Measurements from ENCODE around the gene STX11.
A peak's percentile ranks its signal among the peaks of the same experiment; 100 is the strongest.

Gene STX11

GRCh38 chr6:144158133-144158532 is 7.8 kb downstream of the STX11 start:
- no peaks in the 10 kb centered on the region for H3K36me3 ChIP-seq (ENCODE audit: control insufficient read depth in 1 of 2, insufficient read depth in 2 of 2, low read depth in 1 of 2, low read length in 2 of 2)
- no peak overlapping the region for H3K4me3 ChIP-seq (ENCODE audit: insufficient read depth in 1 of 2, low read depth in 1 of 2, low read length in 2 of 2)
- no peak overlapping the region for H3K14ac ChIP-seq (ENCODE audit: low read length in 2 of 2)
- peak overlapping the region; percentile 82 for H3K27ac ChIP-seq (ENCODE audit: low read length, poor library complexity, severe bottlenecking)
- H2AFZ ChIP-seq (ENCODE audit: low read depth, low read length) = no peak overlapping the region
- H2BK12ac ChIP-seq (ENCODE audit: low read length in 2 of 2) = no peak overlapping the region
- H2AK5ac ChIP-seq (ENCODE audit: low read length, severe bottlenecking) = no peak overlapping the region
- no peak overlapping the region for H2BK15ac ChIP-seq (ENCODE audit: low read depth, poor library complexity, severe bottlenecking)
- H3K9me3 ChIP-seq (ENCODE audit: control insufficient read depth, low read length) = no peaks in the 10 kb centered on the region
- no peak overlapping the region for H3K23ac ChIP-seq (ENCODE audit: low read length in 2 of 2)
- no peak overlapping the region for H3K18ac ChIP-seq (ENCODE audit: low read depth in 1 of 2, low read length in 2 of 2)
- H3K4me1 ChIP-seq (ENCODE audit: control insufficient read depth, insufficient read depth, low read depth, low read length) = peaks cover 6% of the 10 kb centered on the region
- H2BK120ac ChIP-seq (ENCODE audit: low read depth, low read length) = no peak overlapping the region
- H3K9ac ChIP-seq (ENCODE audit: low read length) = no peak overlapping the region
- 49% methylated on average over 3 of the region's 3 CpGs for WGBS
- no peak overlapping the region for H4K91ac ChIP-seq (ENCODE audit: low read length)
- H2BK5ac ChIP-seq (ENCODE audit: low read depth, low read length, poor library complexity, severe bottlenecking) = no peak overlapping the region
- no peak overlapping the region for H3K4me2 ChIP-seq (ENCODE audit: low read length, poor library complexity, severe bottlenecking)
- H3K4ac ChIP-seq (ENCODE audit: low read depth in 1 of 2, low read length in 2 of 2) = no peak overlapping the region
- peaks cover 7% of the 10 kb centered on the region for H3K79me1 ChIP-seq (replicated peaks; ENCODE audit: low read length, poor library complexity, severe bottlenecking)
- DNase-seq = peak; percentile 42
- no peak overlapping the region for H4K8ac ChIP-seq (ENCODE audit: low read length)
- H3K27me3 ChIP-seq (ENCODE audit: control insufficient read depth in 1 of 2, insufficient read depth in 1 of 2, low read length in 2 of 2) = no peaks in the 10 kb centered on the region

DNA sequence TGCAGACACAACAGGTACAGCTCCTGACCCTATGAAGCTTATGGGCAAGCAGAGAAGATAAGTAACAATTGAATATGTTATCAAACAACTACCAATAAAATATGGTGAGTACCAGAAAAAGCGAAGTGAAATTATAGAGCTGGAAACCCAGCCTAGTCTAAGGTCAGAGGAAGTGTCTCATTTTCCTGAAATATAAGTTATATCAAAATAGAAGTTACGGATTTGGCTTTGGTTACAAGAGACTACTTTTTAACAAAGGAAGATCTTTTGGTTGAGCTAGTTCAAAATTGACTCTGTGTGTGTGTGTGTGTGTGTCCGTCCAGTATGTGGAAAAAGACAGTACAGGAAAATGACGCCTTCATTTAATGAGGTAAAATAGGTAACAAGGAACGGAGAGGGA is 8.9 kb downstream of the STX11 start:
- DNase-seq = no peak
- Histone ChIP-seq H3K4me2 (ENCODE audit: low read length, poor library complexity, severe bottlenecking) (no peak overlapping the region), H3K4me1 (ENCODE audit: control insufficient read depth, insufficient read depth, low read depth, low read length) (peaks cover 6% of the 10 kb centered on the region), H3K27ac (ENCODE audit: low read length, poor library complexity, severe bottlenecking) (no peak overlapping the region), H3K4ac (ENCODE audit: low read depth in 1 of 2, low read length in 2 of 2) (no peak overlapping the region), H2BK120ac (ENCODE audit: low read depth, low read length) (no peak overlapping the region), H2BK5ac (ENCODE audit: low read depth, low read length, poor library complexity, severe bottlenecking) (no peak overlapping the region), H4K8ac (ENCODE audit: low read length) (no peak overlapping the region), H2BK12ac (ENCODE audit: low read length in 2 of 2) (no peak overlapping the region), H2BK15ac (ENCODE audit: low read depth, poor library complexity, severe bottlenecking) (no peak overlapping the region), H3K18ac (ENCODE audit: low read depth in 1 of 2, low read length in 2 of 2) (no peak overlapping the region), H3K23ac (ENCODE audit: low read length in 2 of 2) (no peak overlapping the region), H3K79me1 (replicated peaks; ENCODE audit: low read length, poor library complexity, severe bottlenecking) (peaks cover 4% of the 10 kb centered on the region), H3K9ac (ENCODE audit: low read length) (no peak overlapping the region), H3K36me3 (ENCODE audit: control insufficient read depth in 1 of 2, insufficient read depth in 2 of 2, low read depth in 1 of 2, low read length in 2 of 2) (no peaks in the 10 kb centered on the region), H2AK5ac (ENCODE audit: low read length, severe bottlenecking) (no peak overlapping the region), H2AFZ (ENCODE audit: low read depth, low read length) (no peak overlapping the region), H3K9me3 (ENCODE audit: control insufficient read depth, low read length) (no peaks in the 10 kb centered on the region), H3K4me3 (ENCODE audit: insufficient read depth in 1 of 2, low read depth in 1 of 2, low read length in 2 of 2) (no peak overlapping the region), H3K27me3 (ENCODE audit: control insufficient read depth in 1 of 2, insufficient read depth in 1 of 2, low read length in 2 of 2) (no peaks in the 10 kb centered on the region), H4K91ac (ENCODE audit: low read length) (no peak overlapping the region), H3K14ac (ENCODE audit: low read length in 2 of 2) (no peak overlapping the region)
- 97% methylated on average over 3 of the region's 5 CpGs for WGBS

GRCh38 chr6:144159742-144160141 is 9.4 kb downstream of the STX11 start:
- 96% methylated on average over 4 of the region's 4 CpGs for WGBS

GRCh38 chr6:144160431-144161005 is 10.2 kb downstream of the STX11 start:
- Histone ChIP-seq H3K14ac (ENCODE audit: low read length in 2 of 2) (no peak overlapping the region), H3K9ac (ENCODE audit: low read length) (no peak overlapping the region), H2BK12ac (ENCODE audit: low read length in 2 of 2) (no peak overlapping the region), H3K9me3 (ENCODE audit: control insufficient read depth, low read length) (no peaks in the 10 kb centered on the region), H2AK5ac (ENCODE audit: low read length, severe bottlenecking) (no peak overlapping the region), H3K4me1 (ENCODE audit: control insufficient read depth, insufficient read depth, low read depth, low read length) (peaks cover 6% of the 10 kb centered on the region), H3K27ac (ENCODE audit: low read length, poor library complexity, severe bottlenecking) (no peak overlapping the region), H3K27me3 (ENCODE audit: control insufficient read depth in 1 of 2, insufficient read depth in 1 of 2, low read length in 2 of 2) (no peaks in the 10 kb centered on the region), H3K4me3 (ENCODE audit: insufficient read depth in 1 of 2, low read depth in 1 of 2, low read length in 2 of 2) (no peak overlapping the region), H2AFZ (ENCODE audit: low read depth, low read length) (no peak overlapping the region), H4K8ac (ENCODE audit: low read length) (no peak overlapping the region), H3K36me3 (ENCODE audit: control insufficient read depth in 1 of 2, insufficient read depth in 2 of 2, low read depth in 1 of 2, low read length in 2 of 2) (no peaks in the 10 kb centered on the region), H3K18ac (ENCODE audit: low read depth in 1 of 2, low read length in 2 of 2) (no peak overlapping the region), H2BK120ac (ENCODE audit: low read depth, low read length) (no peak overlapping the region), H2BK5ac (ENCODE audit: low read depth, low read length, poor library complexity, severe bottlenecking) (no peak overlapping the region), H2BK15ac (ENCODE audit: low read depth, poor library complexity, severe bottlenecking) (no peak overlapping the region), H3K4ac (ENCODE audit: low read depth in 1 of 2, low read length in 2 of 2) (no peak overlapping the region), H3K23ac (ENCODE audit: low read length in 2 of 2) (no peak overlapping the region), H3K4me2 (ENCODE audit: low read length, poor library complexity, severe bottlenecking) (no peak overlapping the region), H4K91ac (ENCODE audit: low read length) (no peak overlapping the region), H3K79me1 (replicated peaks; ENCODE audit: low read length, poor library complexity, severe bottlenecking) (peaks cover 4% of the 10 kb centered on the region)
- no CpG with 5 or more reads among the region's 2 CpGs for WGBS
- DNase-seq = no peak

More at GRCh38 chr6:144159742-144160141, 9.4 kb downstream of the STX11 start:
- H3K9ac ChIP-seq (ENCODE audit: low read length) = no peak overlapping the region
- no peak for DNase-seq
- H2AK5ac ChIP-seq (ENCODE audit: low read length, severe bottlenecking) = peak overlapping the region; percentile 21
- no peak overlapping the region for H2BK15ac ChIP-seq (ENCODE audit: low read depth, poor library complexity, severe bottlenecking)
- no peak overlapping the region for H4K91ac ChIP-seq (ENCODE audit: low read length)
- no peak overlapping the region for H4K8ac ChIP-seq (ENCODE audit: low read length)
- no peak overlapping the region for H3K4me2 ChIP-seq (ENCODE audit: low read length, poor library complexity, severe bottlenecking)
- no peak overlapping the region for H2BK5ac ChIP-seq (ENCODE audit: low read depth, low read length, poor library complexity, severe bottlenecking)
- H3K36me3 ChIP-seq (ENCODE audit: control insufficient read depth in 1 of 2, insufficient read depth in 2 of 2, low read depth in 1 of 2, low read length in 2 of 2) = no peaks in the 10 kb centered on the region
- no peak overlapping the region for H2BK12ac ChIP-seq (ENCODE audit: low read length in 2 of 2)
- H3K9me3 ChIP-seq (ENCODE audit: control insufficient read depth, low read length) = no peaks in the 10 kb centered on the region
- H3K4me1 ChIP-seq (ENCODE audit: control insufficient read depth, insufficient read depth, low read depth, low read length) = peaks cover 6% of the 10 kb centered on the region
- H2BK120ac ChIP-seq (ENCODE audit: low read depth, low read length) = no peak overlapping the region
- H3K79me1 ChIP-seq (replicated peaks; ENCODE audit: low read length, poor library complexity, severe bottlenecking) = peaks cover 4% of the 10 kb centered on the region
- H3K4ac ChIP-seq (ENCODE audit: low read depth in 1 of 2, low read length in 2 of 2) = no peak overlapping the region
- no peak overlapping the region for H2AFZ ChIP-seq (ENCODE audit: low read depth, low read length)
- no peak overlapping the region for H3K4me3 ChIP-seq (ENCODE audit: insufficient read depth in 1 of 2, low read depth in 1 of 2, low read length in 2 of 2)
- H3K27me3 ChIP-seq (ENCODE audit: control insufficient read depth in 1 of 2, insufficient read depth in 1 of 2, low read length in 2 of 2) = no peaks in the 10 kb centered on the region
- no peak overlapping the region for H3K14ac ChIP-seq (ENCODE audit: low read length in 2 of 2)
- no peak overlapping the region for H3K18ac ChIP-seq (ENCODE audit: low read depth in 1 of 2, low read length in 2 of 2)
- H3K27ac ChIP-seq (ENCODE audit: low read length, poor library complexity, severe bottlenecking) = no peak overlapping the region
- no peak overlapping the region for H3K23ac ChIP-seq (ENCODE audit: low read length in 2 of 2)

Measured in mesenchymal stem cell (in vitro differentiated cells and primary cell).